ENCODE measurements around the gene ITGA3.
A peak's percentile ranks its signal among the peaks of the same experiment; 100 is the strongest.

ITGA3 gene

DNA sequence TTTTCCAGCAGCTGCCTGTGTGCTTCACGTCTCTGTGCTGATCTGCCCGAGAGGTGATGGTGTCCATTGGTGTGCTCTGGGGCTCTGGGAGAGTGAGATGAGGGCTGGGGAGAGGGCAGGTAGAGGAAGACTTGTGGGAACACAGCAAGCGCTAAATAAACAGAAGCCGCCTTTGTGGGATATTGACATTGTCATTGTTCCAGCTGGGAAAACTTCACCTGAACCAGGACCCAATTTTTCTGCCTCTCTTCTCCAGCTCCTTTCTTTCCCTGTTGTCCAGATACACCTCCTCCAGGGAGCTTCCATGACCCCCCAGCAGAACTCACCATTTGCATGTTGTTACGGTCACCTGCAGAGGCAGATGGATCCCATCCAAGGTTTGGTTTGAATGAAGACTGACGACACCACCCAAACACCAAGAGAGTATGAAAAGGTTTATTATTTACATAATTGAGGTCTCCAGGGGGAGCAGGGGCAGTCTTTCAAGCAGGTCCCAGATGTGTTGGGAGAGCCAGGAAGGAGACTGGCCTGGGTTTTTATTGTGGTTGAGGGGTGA, 3.6 kb upstream of the ITGA3 start:
- ATAC-seq (ENCODE audit: insufficient read depth, low read depth), result no peak

DNA sequence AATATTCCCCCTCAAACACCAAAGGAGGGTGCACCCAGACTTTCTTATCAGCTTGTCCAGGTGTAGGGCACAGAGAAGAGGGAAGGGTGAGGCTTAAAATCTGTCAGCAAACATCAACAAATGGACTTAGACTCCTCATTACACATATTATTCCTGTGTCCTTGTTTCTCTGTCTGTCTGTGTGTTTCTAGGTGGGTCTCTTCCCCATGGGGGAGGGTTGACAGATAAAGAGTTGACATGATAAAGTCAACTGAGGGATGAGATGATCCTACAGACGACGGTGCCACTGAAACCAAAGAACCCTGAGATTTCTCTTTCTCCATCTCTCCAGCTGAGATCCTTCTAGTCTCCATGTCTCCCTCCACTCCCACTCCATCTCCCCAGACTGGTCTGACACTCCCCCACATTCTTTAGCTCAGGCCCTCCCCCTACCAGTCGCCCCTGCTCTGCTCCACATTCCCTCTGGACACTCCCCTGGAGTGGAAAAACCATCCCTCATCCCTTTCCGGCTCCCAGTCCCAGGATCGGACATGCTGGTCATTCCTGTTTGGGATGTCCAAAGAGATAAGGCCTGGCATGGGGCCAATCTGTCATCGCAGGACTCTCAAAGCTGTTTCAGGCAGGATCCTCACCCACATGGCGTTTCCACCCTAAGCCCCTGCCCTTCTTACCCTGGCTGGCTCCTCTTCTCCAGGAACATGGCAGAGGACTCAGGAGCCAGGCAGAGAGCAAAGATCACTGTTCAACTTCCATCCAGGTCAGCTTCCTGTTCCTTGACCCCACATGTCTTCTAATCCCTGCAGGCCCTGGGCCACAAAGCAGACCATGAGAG, 2.9 kb upstream of the ITGA3 start:
- no peak overlapping the region for H2AFZ ChIP-seq (ENCODE audit: low read depth, low read length)
- H3K9me3 ChIP-seq (ENCODE audit: insufficient read depth, low read length, severe bottlenecking), result no peaks in the 10 kb centered on the region
- peaks cover 20% of the 10 kb centered on the region for H4K20me1 ChIP-seq (ENCODE audit: insufficient read depth, low read length)
- H3K4me1 ChIP-seq (ENCODE audit: insufficient read depth, low read length), result peaks cover 20% of the 10 kb centered on the region
- H3K27ac ChIP-seq (ENCODE audit: low read length), result no peak overlapping the region
- no peaks in the 10 kb centered on the region for H3K36me3 ChIP-seq (ENCODE audit: insufficient read depth, low read length)
- ATAC-seq (ENCODE audit: insufficient read depth, low read depth), result no peak
- DNase-seq, result no peak
- no peaks in the 10 kb centered on the region for H3K79me2 ChIP-seq (ENCODE audit: insufficient read depth, low read length)
- H3K4me2 ChIP-seq (ENCODE audit: insufficient read depth, low read length), result no peak overlapping the region
- TF ChIP-seq EZH2 (IDR thresholded peaks at IDR 0.05; ENCODE audit: borderline replicate concordance, low read depth, low read length, severe bottlenecking), result no peak
- peaks cover 45% of the 10 kb centered on the region for H3K27me3 ChIP-seq (ENCODE audit: insufficient read depth, low read length, poor library complexity)
- no peak overlapping the region for H3K4me3 ChIP-seq (ENCODE audit: low read depth in 1 of 2, low read length in 2 of 2)
- no peak overlapping the region for H3K9ac ChIP-seq (ENCODE audit: low read depth, low read length)

More for the DNA sequence above, 3.6 kb upstream of the ITGA3 start:
- Histone ChIP-seq H2AFZ (ENCODE audit: low read depth, low read length) (no peak overlapping the region), H3K27me3 (ENCODE audit: insufficient read depth, low read length, poor library complexity) (peaks cover 39% of the 10 kb centered on the region), H4K20me1 (ENCODE audit: insufficient read depth, low read length) (peaks cover 16% of the 10 kb centered on the region), H3K9ac (ENCODE audit: low read depth, low read length) (no peak overlapping the region), H3K36me3 (ENCODE audit: insufficient read depth, low read length) (no peaks in the 10 kb centered on the region), H3K27ac (ENCODE audit: low read length) (no peak overlapping the region), H3K4me2 (ENCODE audit: insufficient read depth, low read length) (no peak overlapping the region), H3K4me1 (ENCODE audit: insufficient read depth, low read length) (peaks cover 20% of the 10 kb centered on the region), H3K4me3 (ENCODE audit: low read depth in 1 of 2, low read length in 2 of 2) (no peak overlapping the region), H3K9me3 (ENCODE audit: insufficient read depth, low read length, severe bottlenecking) (no peaks in the 10 kb centered on the region), H3K79me2 (ENCODE audit: insufficient read depth, low read length) (no peaks in the 10 kb centered on the region)
- no peak for DNase-seq
- no peak for TF ChIP-seq EZH2 (IDR thresholded peaks at IDR 0.05; ENCODE audit: borderline replicate concordance, low read depth, low read length, severe bottlenecking)
- TF ChIP-seq, protein P1, sequence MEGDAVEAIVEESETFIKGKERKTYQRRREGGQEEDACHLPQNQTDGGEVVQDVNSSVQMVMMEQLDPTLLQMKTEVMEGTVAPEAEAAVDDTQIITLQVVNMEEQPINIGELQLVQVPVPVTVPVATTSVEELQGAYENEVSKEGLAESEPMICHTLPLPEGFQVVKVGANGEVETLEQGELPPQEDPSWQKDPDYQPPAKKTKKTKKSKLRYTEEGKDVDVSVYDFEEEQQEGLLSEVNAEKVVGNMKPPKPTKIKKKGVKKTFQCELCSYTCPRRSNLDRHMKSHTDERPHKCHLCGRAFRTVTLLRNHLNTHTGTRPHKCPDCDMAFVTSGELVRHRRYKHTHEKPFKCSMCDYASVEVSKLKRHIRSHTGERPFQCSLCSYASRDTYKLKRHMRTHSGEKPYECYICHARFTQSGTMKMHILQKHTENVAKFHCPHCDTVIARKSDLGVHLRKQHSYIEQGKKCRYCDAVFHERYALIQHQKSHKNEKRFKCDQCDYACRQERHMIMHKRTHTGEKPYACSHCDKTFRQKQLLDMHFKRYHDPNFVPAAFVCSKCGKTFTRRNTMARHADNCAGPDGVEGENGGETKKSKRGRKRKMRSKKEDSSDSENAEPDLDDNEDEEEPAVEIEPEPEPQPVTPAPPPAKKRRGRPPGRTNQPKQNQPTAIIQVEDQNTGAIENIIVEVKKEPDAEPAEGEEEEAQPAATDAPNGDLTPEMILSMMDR (IDR thresholded peaks at IDR 0.05; ENCODE audit: borderline replicate concordance, extremely low read depth, low read length, poor library complexity, severe bottlenecking), result no peak

DNA sequence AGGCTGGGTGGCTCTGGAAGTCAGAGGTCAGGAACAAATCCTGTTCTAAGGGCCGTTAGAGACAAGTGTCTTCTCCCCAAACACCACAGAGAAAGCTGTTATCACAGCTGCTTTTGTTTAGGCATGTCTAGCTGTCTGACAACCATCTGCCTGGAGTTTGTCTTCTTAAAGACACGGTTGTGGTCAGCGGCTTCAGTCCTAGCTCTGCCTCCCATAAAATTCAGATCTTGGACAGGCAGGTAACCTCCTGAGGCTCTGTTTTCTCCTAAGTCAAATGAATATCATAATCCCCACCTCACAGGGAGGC, 2.3 kb upstream of the ITGA3 start:
- ATAC-seq (ENCODE audit: insufficient read depth, low read depth), result no peak
- H3K27ac ChIP-seq (ENCODE audit: low read length), result no peak overlapping the region
- H3K4me1 ChIP-seq (ENCODE audit: insufficient read depth, low read length), result peaks cover 20% of the 10 kb centered on the region
- H3K79me2 ChIP-seq (ENCODE audit: insufficient read depth, low read length), result no peaks in the 10 kb centered on the region
- no peaks in the 10 kb centered on the region for H3K9me3 ChIP-seq (ENCODE audit: insufficient read depth, low read length, severe bottlenecking)
- H3K27me3 ChIP-seq (ENCODE audit: insufficient read depth, low read length, poor library complexity), result peaks cover 51% of the 10 kb centered on the region
- H3K4me3 ChIP-seq (ENCODE audit: low read depth in 1 of 2, low read length in 2 of 2), result no peak overlapping the region
- TF ChIP-seq EZH2 (IDR thresholded peaks at IDR 0.05; ENCODE audit: borderline replicate concordance, low read depth, low read length, severe bottlenecking), result no peak
- TF ChIP-seq, protein P1 (IDR thresholded peaks at IDR 0.05; ENCODE audit: borderline replicate concordance, extremely low read depth, low read length, poor library complexity, severe bottlenecking), result no peak
- peaks cover 20% of the 10 kb centered on the region for H4K20me1 ChIP-seq (ENCODE audit: insufficient read depth, low read length)
- no peak overlapping the region for H3K4me2 ChIP-seq (ENCODE audit: insufficient read depth, low read length)
- H3K36me3 ChIP-seq (ENCODE audit: insufficient read depth, low read length), result no peaks in the 10 kb centered on the region
- no peak overlapping the region for H3K9ac ChIP-seq (ENCODE audit: low read depth, low read length)
- DNase-seq, result no peak
- H2AFZ ChIP-seq (ENCODE audit: low read depth, low read length), result no peak overlapping the region

DNA sequence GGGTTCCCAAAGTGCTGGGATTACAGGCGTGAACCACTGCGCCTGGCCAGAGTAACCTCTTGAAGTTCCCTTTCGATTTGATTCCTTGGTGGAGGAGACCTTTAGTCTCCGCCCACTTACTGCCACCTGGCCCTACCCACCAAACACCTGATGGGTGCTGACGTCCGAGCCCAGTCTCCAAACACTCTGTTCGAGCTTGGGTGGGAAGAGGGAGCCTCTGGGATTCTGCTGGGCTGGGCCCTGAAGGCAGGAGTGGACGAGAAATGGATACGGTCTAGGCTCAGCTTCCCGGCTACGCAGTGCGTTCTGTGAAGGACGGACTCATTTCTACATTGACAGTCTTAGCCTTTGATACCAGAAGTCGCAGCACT, 870 bp upstream of the ITGA3 start:
- peaks cover 25% of the 10 kb centered on the region for H4K20me1 ChIP-seq (ENCODE audit: insufficient read depth, low read length)
- DNase-seq, result no peak
- no peak for TF ChIP-seq EZH2 (IDR thresholded peaks at IDR 0.05; ENCODE audit: borderline replicate concordance, low read depth, low read length, severe bottlenecking)
- TF ChIP-seq, protein P1 (IDR thresholded peaks at IDR 0.05; ENCODE audit: borderline replicate concordance, extremely low read depth, low read length, poor library complexity, severe bottlenecking), result no peak
- peaks cover 20% of the 10 kb centered on the region for H3K4me1 ChIP-seq (ENCODE audit: insufficient read depth, low read length)
- H3K4me3 ChIP-seq (ENCODE audit: low read depth in 1 of 2, low read length in 2 of 2), result peak overlapping the region in 1 of 2 experiments; percentile 58; a peak in 1 of 4 replicates
- H3K4me2 ChIP-seq (ENCODE audit: insufficient read depth, low read length), result peak overlapping the region; percentile 92
- H3K79me2 ChIP-seq (ENCODE audit: insufficient read depth, low read length), result no peaks in the 10 kb centered on the region
- H3K27me3 ChIP-seq (ENCODE audit: insufficient read depth, low read length, poor library complexity), result peaks cover 62% of the 10 kb centered on the region
- no peak overlapping the region for H2AFZ ChIP-seq (ENCODE audit: low read depth, low read length)
- no peak overlapping the region for H3K9ac ChIP-seq (ENCODE audit: low read depth, low read length)
- ATAC-seq (ENCODE audit: insufficient read depth, low read depth), result no peak
- H3K27ac ChIP-seq (ENCODE audit: low read length), result no peak overlapping the region
- H3K36me3 ChIP-seq (ENCODE audit: insufficient read depth, low read length), result no peaks in the 10 kb centered on the region
- H3K9me3 ChIP-seq (ENCODE audit: insufficient read depth, low read length, severe bottlenecking), result no peaks in the 10 kb centered on the region

Data from DND-41 (cell line).